Neural cell (in vitro differentiated cells): Measurements from ENCODE around the gene RGS6. TPM values are rescaled to one million over a fixed set of nuclear protein-coding genes. Genes with fewer than 3 reads are reported as not detected.

Experiments
- H2AFZ ChIP-seq: fragments of 200-600, 300-800 bp; sonication (generic), shearing (Covaris generic); 2 replicates; pipeline ENCODE4 v1.6.0; 2014; ENCODE audit warnings: low read depth, mild to moderate bottlenecking, antibody characterized with exemption, low read length, moderate library complexity
- H3F3A ChIP-seq: fragments of 200-600 bp; shearing (Covaris generic); 2 replicates; pipeline ENCODE4 v1.6.1; 2016; ENCODE audit warnings: mild to moderate bottlenecking, moderate library complexity, mixed read lengths, antibody characterized with exemption, low read length; ENCODE audit not compliant: insufficient read depth, poor library complexity, severe bottlenecking
- H3K27ac ChIP-seq: fragments of 200-600, 300-800 bp; sonication (generic), shearing (Covaris generic); 2 replicates; pipeline ENCODE4 v1.5.1; 2014; ENCODE audit warnings: mild to moderate bottlenecking, low read length, moderate library complexity
- H3K27me3 ChIP-seq: fragments of 300-800, 200-600 bp; sonication (generic), shearing (Covaris generic); 2 replicates; pipeline ENCODE4 v1.6.0; 2014; ENCODE audit warnings: mild to moderate bottlenecking, low read depth, low read length, moderate library complexity; ENCODE audit not compliant: insufficient read depth
- H3K36me3 ChIP-seq: fragments of 300-800, 200-600 bp; sonication (generic), shearing (Covaris generic); 2 replicates; pipeline ENCODE4 v1.5.1; 2014; ENCODE audit warnings: mild to moderate bottlenecking, antibody characterized with exemption, low read length, moderate library complexity; ENCODE audit not compliant: insufficient read depth
- H3K4me2 ChIP-seq: fragments of 300-800, 200-600 bp; sonication (generic), shearing (Covaris generic); 2 replicates; pipeline ENCODE4 v1.6.0; 2014; ENCODE audit warnings: mild to moderate bottlenecking, low read length
- H3K4me3 ChIP-seq: fragments of 300-800, 200-600 bp; sonication (generic), shearing (Covaris generic); 2 replicates; pipeline ENCODE4 v1.5.1; 2014; ENCODE audit warnings: mild to moderate bottlenecking, low read length, moderate library complexity
- H3K79me2 ChIP-seq: fragments of 200-600 bp; shearing (Covaris generic); replicated peaks from 2 replicates; pipeline ENCODE4 v1.6.0; 2014; ENCODE audit warnings: mild to moderate bottlenecking, low read length, moderate library complexity; ENCODE audit not compliant: insufficient read depth
- H3K9ac ChIP-seq: fragments of 300-800, 200-600 bp; sonication (generic), shearing (Covaris generic); 2 replicates; pipeline ENCODE4 v1.6.1; 2016; ENCODE audit warnings: mild to moderate bottlenecking, low read length, mixed read lengths
- H3K9me2 ChIP-seq: fragments of 200-600 bp; shearing (Covaris generic); 2 replicates; pipeline ENCODE4 v1.6.1; 2016; ENCODE audit warnings: mild to moderate bottlenecking, low read length, mixed read lengths; ENCODE audit not compliant: insufficient read depth
- H3K9me3 ChIP-seq: fragments of 200-600, 300-800 bp; sonication (generic), shearing (Covaris generic); 2 replicates; pipeline ENCODE4 v1.6.1; 2016; ENCODE audit warnings: mild to moderate bottlenecking, mixed run types, low read length, moderate library complexity, mixed read lengths
- H4K20me1 ChIP-seq: fragments of 200-600 bp; shearing (Covaris generic); 2 replicates; pipeline ENCODE4 v1.6.1; 2016; ENCODE audit warnings: mild to moderate bottlenecking, mixed run types; ENCODE audit not compliant: insufficient read depth
- CTCF ChIP-seq: fragments of 450-650 bp; IDR thresholded peaks from 2 replicates; pipeline ENCODE4 v1.5.1; 2014; ENCODE audit warnings: antibody characterized with exemption, mild to moderate bottlenecking, moderate library complexity; ENCODE audit not compliant: poor library complexity, severe bottlenecking
- EP300 ChIP-seq: fragments of 450-650 bp; conservative IDR thresholded peaks from 2 replicates; pipeline ENCODE4 v1.6.1; 2014; ENCODE audit warnings: antibody characterized with exemption, mild to moderate bottlenecking, moderate library complexity; ENCODE audit not compliant: poor library complexity, severe bottlenecking
- EZH2 ChIP-seq: fragments of 200-600, 300-800 bp; shearing (Covaris generic), sonication (generic); IDR thresholded peaks from 2 replicates; pipeline ENCODE4 v1.6.1; 2014; ENCODE audit warnings: antibody characterized with exemption, low read length, borderline replicate concordance, mild to moderate bottlenecking; ENCODE audit not compliant: insufficient read depth, poor library complexity, severe bottlenecking
- MXI1 ChIP-seq: fragments of 450-650 bp; conservative IDR thresholded peaks from 2 replicates; pipeline ENCODE4 v1.6.1; 2014; ENCODE audit warnings: antibody characterized with exemption, mild to moderate bottlenecking; ENCODE audit not compliant: poor library complexity, severe bottlenecking
- POLR2AphosphoS5 ChIP-seq: IDR thresholded peaks from 2 replicates; pipeline ENCODE4 v1.6.1; 2012
- RAD21 ChIP-seq: fragments of 450-650 bp; conservative IDR thresholded peaks from 2 replicates; pipeline ENCODE4 v1.6.1; 2014; ENCODE audit warnings: antibody characterized with exemption, mild to moderate bottlenecking, moderate library complexity
- SMC3 ChIP-seq: fragments of 450-650 bp; conservative IDR thresholded peaks from 2 replicates; pipeline ENCODE4 v1.6.1; 2014; ENCODE audit warnings: antibody characterized with exemption, mild to moderate bottlenecking, moderate library complexity; ENCODE audit not compliant: poor library complexity
- TAF1 ChIP-seq: IDR thresholded peaks from 2 replicates; pipeline ENCODE4 v1.6.1; 2012; ENCODE audit warnings: low read depth
- polyA plus RNA-seq: library from polyadenylated mRNA; depleted of rRNA; stranded (reverse); fragments of >200 nt; gene quantifications from 2 replicates; pipeline ENCODE4 v1.2.3, GENCODE V29; 2014
- TF ChIP-seq, protein P1 (sequence below): IDR thresholded peaks from 2 replicates; pipeline ENCODE4 v1.6.1; 2012; ENCODE audit warnings: borderline replicate concordance

Gene RGS6
- polyA plus RNA-seq, 1 donor from 2014 or later: 7.3 TPM

- TF ChIP-seq MXI1 (no peak), EZH2 (no peak)
These were observed 197.1 kb downstream of the RGS6 start (continued) for GRCh38 chr14:72129291-72129690.

- Histone ChIP-seq H3K4me3 (no peak overlapping the region), H2AFZ (no peak overlapping the region), H3K27me3 (no peaks in the 10 kb centered on the region), H3K79me2 (no peaks in the 10 kb centered on the region), H4K20me1 (no peaks in the 10 kb centered on the region), H3K27ac (no peak overlapping the region), H3K9me2 (no peaks in the 10 kb centered on the region), H3K36me3 (no peaks in the 10 kb centered on the region), H3K4me2 (no peak overlapping the region), H3F3A (no peaks in the 10 kb centered on the region), H3K9me3 (no peaks in the 10 kb centered on the region), H3K9ac (no peak overlapping the region)
- TF ChIP-seq, protein P1, sequence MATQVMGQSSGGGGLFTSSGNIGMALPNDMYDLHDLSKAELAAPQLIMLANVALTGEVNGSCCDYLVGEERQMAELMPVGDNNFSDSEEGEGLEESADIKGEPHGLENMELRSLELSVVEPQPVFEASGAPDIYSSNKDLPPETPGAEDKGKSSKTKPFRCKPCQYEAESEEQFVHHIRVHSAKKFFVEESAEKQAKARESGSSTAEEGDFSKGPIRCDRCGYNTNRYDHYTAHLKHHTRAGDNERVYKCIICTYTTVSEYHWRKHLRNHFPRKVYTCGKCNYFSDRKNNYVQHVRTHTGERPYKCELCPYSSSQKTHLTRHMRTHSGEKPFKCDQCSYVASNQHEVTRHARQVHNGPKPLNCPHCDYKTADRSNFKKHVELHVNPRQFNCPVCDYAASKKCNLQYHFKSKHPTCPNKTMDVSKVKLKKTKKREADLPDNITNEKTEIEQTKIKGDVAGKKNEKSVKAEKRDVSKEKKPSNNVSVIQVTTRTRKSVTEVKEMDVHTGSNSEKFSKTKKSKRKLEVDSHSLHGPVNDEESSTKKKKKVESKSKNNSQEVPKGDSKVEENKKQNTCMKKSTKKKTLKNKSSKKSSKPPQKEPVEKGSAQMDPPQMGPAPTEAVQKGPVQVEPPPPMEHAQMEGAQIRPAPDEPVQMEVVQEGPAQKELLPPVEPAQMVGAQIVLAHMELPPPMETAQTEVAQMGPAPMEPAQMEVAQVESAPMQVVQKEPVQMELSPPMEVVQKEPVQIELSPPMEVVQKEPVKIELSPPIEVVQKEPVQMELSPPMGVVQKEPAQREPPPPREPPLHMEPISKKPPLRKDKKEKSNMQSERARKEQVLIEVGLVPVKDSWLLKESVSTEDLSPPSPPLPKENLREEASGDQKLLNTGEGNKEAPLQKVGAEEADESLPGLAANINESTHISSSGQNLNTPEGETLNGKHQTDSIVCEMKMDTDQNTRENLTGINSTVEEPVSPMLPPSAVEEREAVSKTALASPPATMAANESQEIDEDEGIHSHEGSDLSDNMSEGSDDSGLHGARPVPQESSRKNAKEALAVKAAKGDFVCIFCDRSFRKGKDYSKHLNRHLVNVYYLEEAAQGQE: no peak
- no peak for TF ChIP-seq SMC3
- TF ChIP-seq TAF1: no peak
- no peak for TF ChIP-seq MXI1
- no peak for TF ChIP-seq RAD21
- TF ChIP-seq EP300: no peak
- no peak for TF ChIP-seq POLR2AphosphoS5
- TF ChIP-seq CTCF: no peak
These were observed 208.9 kb downstream of the RGS6 start for GRCh38 chr14:72141084-72141483.

DNA sequence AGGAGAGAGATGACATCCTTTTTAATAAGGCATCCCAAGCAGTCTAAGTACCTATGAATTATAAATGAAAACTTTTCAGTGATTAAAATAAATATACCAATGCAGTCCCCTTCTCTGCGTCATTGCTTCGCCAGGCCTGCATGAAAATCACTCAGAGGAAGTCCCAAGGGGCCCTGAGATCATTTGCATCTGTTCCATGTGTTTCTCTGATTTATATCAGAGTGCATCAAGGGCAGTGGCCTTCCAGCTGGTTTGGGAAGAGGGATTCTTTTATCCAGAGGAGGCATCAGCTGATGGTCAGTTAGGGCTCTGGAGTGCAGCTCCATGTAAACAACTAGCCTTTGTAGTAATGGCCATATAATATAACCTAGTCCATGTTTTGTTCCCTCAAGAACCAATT, 210.1 kb downstream of the RGS6 start:
- Histone ChIP-seq H3F3A (no peaks in the 10 kb centered on the region), H3K4me3 (no peak overlapping the region), H3K9ac (no peak overlapping the region), H3K36me3 (no peaks in the 10 kb centered on the region), H3K4me2 (no peak overlapping the region), H3K27me3 (no peaks in the 10 kb centered on the region), H2AFZ (no peak overlapping the region), H3K9me3 (no peaks in the 10 kb centered on the region), H4K20me1 (no peaks in the 10 kb centered on the region), H3K27ac (no peak overlapping the region), H3K9me2 (no peaks in the 10 kb centered on the region), H3K79me2 (no peaks in the 10 kb centered on the region)
- TF ChIP-seq EZH2 (no peak), RAD21 (no peak), EP300 (no peak), POLR2AphosphoS5 (no peak), SMC3 (no peak), CTCF (no peak), MXI1 (no peak), TAF1 (no peak)
- TF ChIP-seq, protein P1: no peak
